ENCODE measurements around the gene WDFY4. TPM values are rescaled to one million over a fixed set of nuclear protein-coding genes. Genes with fewer than 3 reads are reported as not detected.

Gene WDFY4
- polyA plus RNA-seq, 1 donor from 2014 or later: not detected

DNA sequence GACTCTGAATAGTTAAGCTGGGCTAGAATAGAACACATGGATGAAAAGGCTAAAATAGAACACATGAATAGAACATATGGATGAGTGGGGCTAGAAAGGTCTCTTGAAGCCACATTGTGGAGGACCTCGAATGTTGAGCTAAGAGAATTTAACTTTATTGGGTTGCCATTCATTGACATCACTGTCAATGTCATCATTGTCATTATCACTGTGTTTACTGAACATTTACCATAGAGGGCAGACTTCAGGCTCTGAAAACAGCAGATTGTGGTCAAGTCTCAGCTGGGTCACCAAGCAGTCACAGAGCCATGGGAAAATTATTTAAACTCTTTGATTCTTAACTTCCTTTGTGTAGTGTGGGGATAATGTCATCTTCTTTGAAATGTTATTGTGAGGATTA lies 80.4 kb downstream of the WDFY4 start:
- TF ChIP-seq SMC3 (conservative IDR thresholded peaks at IDR 0.05; ENCODE audit: poor library complexity): no peak
- TF ChIP-seq POLR2AphosphoS5 (IDR thresholded peaks at IDR 0.05): no peak
- no peaks in the 10 kb centered on the region for H3K79me2 ChIP-seq (replicated peaks; ENCODE audit: insufficient read depth, low read length)

DNA sequence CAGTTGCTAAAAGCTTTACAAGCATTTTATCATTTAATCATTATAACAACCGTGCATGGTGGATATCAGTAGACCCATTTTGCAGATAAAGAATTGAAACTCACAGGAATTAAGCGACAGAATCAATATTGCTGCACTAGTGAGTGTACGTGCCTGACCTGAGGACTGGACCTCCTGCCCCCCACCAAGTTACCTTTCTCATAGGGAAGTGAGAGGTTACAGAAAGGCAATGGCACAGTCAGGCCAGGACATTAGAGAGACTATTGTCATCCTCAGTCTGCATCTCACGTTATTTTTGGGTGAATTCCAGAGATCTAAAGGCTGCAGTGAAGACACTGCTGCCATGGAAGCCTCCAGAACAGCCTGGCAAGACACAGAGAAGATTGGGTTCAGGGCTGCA lies 80.9 kb downstream of the WDFY4 start:
- H3K27ac ChIP-seq (ENCODE audit: low read length): no peak overlapping the region
- TF ChIP-seq POLR2AphosphoS5 (IDR thresholded peaks at IDR 0.05) (no peak), RAD21 (conservative IDR thresholded peaks at IDR 0.05) (no peak), MXI1 (conservative IDR thresholded peaks at IDR 0.05; ENCODE audit: poor library complexity, severe bottlenecking) (no peak), EP300 (conservative IDR thresholded peaks at IDR 0.05; ENCODE audit: poor library complexity, severe bottlenecking) (no peak), EZH2 (IDR thresholded peaks at IDR 0.05; ENCODE audit: borderline replicate concordance, insufficient read depth, low read length, poor library complexity, severe bottlenecking) (no peak), SMC3 (conservative IDR thresholded peaks at IDR 0.05; ENCODE audit: poor library complexity) (no peak), TAF1 (IDR thresholded peaks at IDR 0.05; ENCODE audit: low read depth) (no peak)
- TF ChIP-seq, protein P1, sequence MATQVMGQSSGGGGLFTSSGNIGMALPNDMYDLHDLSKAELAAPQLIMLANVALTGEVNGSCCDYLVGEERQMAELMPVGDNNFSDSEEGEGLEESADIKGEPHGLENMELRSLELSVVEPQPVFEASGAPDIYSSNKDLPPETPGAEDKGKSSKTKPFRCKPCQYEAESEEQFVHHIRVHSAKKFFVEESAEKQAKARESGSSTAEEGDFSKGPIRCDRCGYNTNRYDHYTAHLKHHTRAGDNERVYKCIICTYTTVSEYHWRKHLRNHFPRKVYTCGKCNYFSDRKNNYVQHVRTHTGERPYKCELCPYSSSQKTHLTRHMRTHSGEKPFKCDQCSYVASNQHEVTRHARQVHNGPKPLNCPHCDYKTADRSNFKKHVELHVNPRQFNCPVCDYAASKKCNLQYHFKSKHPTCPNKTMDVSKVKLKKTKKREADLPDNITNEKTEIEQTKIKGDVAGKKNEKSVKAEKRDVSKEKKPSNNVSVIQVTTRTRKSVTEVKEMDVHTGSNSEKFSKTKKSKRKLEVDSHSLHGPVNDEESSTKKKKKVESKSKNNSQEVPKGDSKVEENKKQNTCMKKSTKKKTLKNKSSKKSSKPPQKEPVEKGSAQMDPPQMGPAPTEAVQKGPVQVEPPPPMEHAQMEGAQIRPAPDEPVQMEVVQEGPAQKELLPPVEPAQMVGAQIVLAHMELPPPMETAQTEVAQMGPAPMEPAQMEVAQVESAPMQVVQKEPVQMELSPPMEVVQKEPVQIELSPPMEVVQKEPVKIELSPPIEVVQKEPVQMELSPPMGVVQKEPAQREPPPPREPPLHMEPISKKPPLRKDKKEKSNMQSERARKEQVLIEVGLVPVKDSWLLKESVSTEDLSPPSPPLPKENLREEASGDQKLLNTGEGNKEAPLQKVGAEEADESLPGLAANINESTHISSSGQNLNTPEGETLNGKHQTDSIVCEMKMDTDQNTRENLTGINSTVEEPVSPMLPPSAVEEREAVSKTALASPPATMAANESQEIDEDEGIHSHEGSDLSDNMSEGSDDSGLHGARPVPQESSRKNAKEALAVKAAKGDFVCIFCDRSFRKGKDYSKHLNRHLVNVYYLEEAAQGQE (IDR thresholded peaks at IDR 0.05; ENCODE audit: borderline replicate concordance): no peak
- TF ChIP-seq, protein P2, sequence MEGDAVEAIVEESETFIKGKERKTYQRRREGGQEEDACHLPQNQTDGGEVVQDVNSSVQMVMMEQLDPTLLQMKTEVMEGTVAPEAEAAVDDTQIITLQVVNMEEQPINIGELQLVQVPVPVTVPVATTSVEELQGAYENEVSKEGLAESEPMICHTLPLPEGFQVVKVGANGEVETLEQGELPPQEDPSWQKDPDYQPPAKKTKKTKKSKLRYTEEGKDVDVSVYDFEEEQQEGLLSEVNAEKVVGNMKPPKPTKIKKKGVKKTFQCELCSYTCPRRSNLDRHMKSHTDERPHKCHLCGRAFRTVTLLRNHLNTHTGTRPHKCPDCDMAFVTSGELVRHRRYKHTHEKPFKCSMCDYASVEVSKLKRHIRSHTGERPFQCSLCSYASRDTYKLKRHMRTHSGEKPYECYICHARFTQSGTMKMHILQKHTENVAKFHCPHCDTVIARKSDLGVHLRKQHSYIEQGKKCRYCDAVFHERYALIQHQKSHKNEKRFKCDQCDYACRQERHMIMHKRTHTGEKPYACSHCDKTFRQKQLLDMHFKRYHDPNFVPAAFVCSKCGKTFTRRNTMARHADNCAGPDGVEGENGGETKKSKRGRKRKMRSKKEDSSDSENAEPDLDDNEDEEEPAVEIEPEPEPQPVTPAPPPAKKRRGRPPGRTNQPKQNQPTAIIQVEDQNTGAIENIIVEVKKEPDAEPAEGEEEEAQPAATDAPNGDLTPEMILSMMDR (IDR thresholded peaks at IDR 0.05; ENCODE audit: poor library complexity, severe bottlenecking): no peak
- H3K4me2 ChIP-seq (ENCODE audit: low read length): no peak overlapping the region
- no peaks in the 10 kb centered on the region for H4K20me1 ChIP-seq (ENCODE audit: insufficient read depth)
- H3K9me3 ChIP-seq (ENCODE audit: low read length): no peaks in the 10 kb centered on the region
- H3K4me3 ChIP-seq (ENCODE audit: low read length): no peak overlapping the region
- H3K36me3 ChIP-seq (ENCODE audit: insufficient read depth, low read length): no peaks in the 10 kb centered on the region
- H3K9ac ChIP-seq (ENCODE audit: low read length): no peak overlapping the region
- no peak overlapping the region for H2AFZ ChIP-seq (ENCODE audit: low read depth, low read length)
- H3K27me3 ChIP-seq (ENCODE audit: insufficient read depth, low read depth, low read length): no peaks in the 10 kb centered on the region
- no peaks in the 10 kb centered on the region for H3K9me2 ChIP-seq (ENCODE audit: insufficient read depth, low read length)
- H3K79me2 ChIP-seq (replicated peaks; ENCODE audit: insufficient read depth, low read length): no peaks in the 10 kb centered on the region
- no peaks in the 10 kb centered on the region for H3F3A ChIP-seq (ENCODE audit: insufficient read depth, low read length, poor library complexity, severe bottlenecking)

More for the DNA sequence above, 80.4 kb downstream of the WDFY4 start:
- no peaks in the 10 kb centered on the region for H3K9me3 ChIP-seq (ENCODE audit: low read length)
- H3K36me3 ChIP-seq (ENCODE audit: insufficient read depth, low read length): no peaks in the 10 kb centered on the region
- H3K4me3 ChIP-seq (ENCODE audit: low read length): no peak overlapping the region
- no peaks in the 10 kb centered on the region for H3K9me2 ChIP-seq (ENCODE audit: insufficient read depth, low read length)
- no peaks in the 10 kb centered on the region for H3F3A ChIP-seq (ENCODE audit: insufficient read depth, low read length, poor library complexity, severe bottlenecking)
- no peak overlapping the region for H3K27ac ChIP-seq (ENCODE audit: low read length)
- no peaks in the 10 kb centered on the region for H4K20me1 ChIP-seq (ENCODE audit: insufficient read depth)
- H3K9ac ChIP-seq (ENCODE audit: low read length): no peak overlapping the region
- no peaks in the 10 kb centered on the region for H3K27me3 ChIP-seq (ENCODE audit: insufficient read depth, low read depth, low read length)
- no peak overlapping the region for H3K4me2 ChIP-seq (ENCODE audit: low read length)
- no peak overlapping the region for H2AFZ ChIP-seq (ENCODE audit: low read depth, low read length)
